Measurements from ENCODE around the gene CES5A.
"Not testable (repeated sequence)": the region's sequence is repeated elsewhere in the genome, so short reads cannot be mapped to it uniquely, and the experiment has no call there.

Gene CES5A

GRCh38 chr16:55875273-55875672, at the start of gene CES5A:
Gene CES5A (minus strand): TSS chr16:55875373. CDS start chr16:55875221, 152 bp downstream.
- DNase-seq (ENCODE audit: low read depth in 3 of 3, low spot score in 1 of 3), result no peak

GRCh38 chr16:55922662-55923061, 47.5 kb upstream of the CES5A start:
- DNase-seq (ENCODE audit: low read depth in 3 of 3, low spot score in 1 of 3), result no peak

- DNase-seq (ENCODE audit: low read depth in 3 of 3, low spot score in 1 of 3), result no peak
These were observed 42.4 kb upstream of the CES5A start for GRCh38 chr16:55917373-55918160.

GRCh38 chr16:55915096-55915827, 40.1 kb upstream of the CES5A start:
- DNase-seq (ENCODE audit: low read depth in 3 of 3, low spot score in 1 of 3), result no peak

- DNase-seq (ENCODE audit: low read depth in 3 of 3, low spot score in 1 of 3), result no peak
These were observed 39.2 kb upstream of the CES5A start for GRCh38 chr16:55914383-55914782.

GRCh38 chr16:55913716-55914115, 38.5 kb upstream of the CES5A start:
- no peak for DNase-seq (ENCODE audit: low read depth in 3 of 3, low spot score in 1 of 3)

- DNase-seq (ENCODE audit: low read depth in 3 of 3, low spot score in 1 of 3), result not testable (repeated sequence)
These were observed 37.9 kb upstream of the CES5A start for GRCh38 chr16:55913121-55913520.

- DNase-seq (ENCODE audit: low read depth in 3 of 3, low spot score in 1 of 3), result no peak
These were observed 36.8 kb upstream of the CES5A start for GRCh38 chr16:55912022-55912421.

- no peak for DNase-seq (ENCODE audit: low read depth in 3 of 3, low spot score in 1 of 3)
These were observed 36.4 kb upstream of the CES5A start for GRCh38 chr16:55911616-55912015.

- DNase-seq (ENCODE audit: low read depth in 3 of 3, low spot score in 1 of 3), result no peak
These were observed 34.7 kb upstream of the CES5A start for GRCh38 chr16:55909876-55910275.

- DNase-seq (ENCODE audit: low read depth in 3 of 3, low spot score in 1 of 3), result no peak
These were observed 33.5 kb upstream of the CES5A start for GRCh38 chr16:55908641-55909040.

GRCh38 chr16:55907661-55908060, 32.5 kb upstream of the CES5A start:
- no peak for DNase-seq (ENCODE audit: low read depth in 3 of 3, low spot score in 1 of 3)

GRCh38 chr16:55906123-55906522, 30.9 kb upstream of the CES5A start:
- DNase-seq (ENCODE audit: low read depth in 3 of 3, low spot score in 1 of 3), result no peak

GRCh38 chr16:55905651-55906050, 30.5 kb upstream of the CES5A start:
- no peak for DNase-seq (ENCODE audit: low read depth in 3 of 3, low spot score in 1 of 3)

GRCh38 chr16:55901566-55902217, 26.5 kb upstream of the CES5A start:
- DNase-seq (ENCODE audit: low read depth in 3 of 3, low spot score in 1 of 3), result no peak

- DNase-seq (ENCODE audit: low read depth in 3 of 3, low spot score in 1 of 3), result no peak
These were observed 25.6 kb upstream of the CES5A start for GRCh38 chr16:55900616-55901393.

- no peak for DNase-seq (ENCODE audit: low read depth in 3 of 3, low spot score in 1 of 3)
These were observed 24.7 kb upstream of the CES5A start for GRCh38 chr16:55899857-55900256.

GRCh38 chr16:55898592-55898991, 23.4 kb upstream of the CES5A start:
- DNase-seq (ENCODE audit: low read depth in 3 of 3, low spot score in 1 of 3), result no peak

- DNase-seq (ENCODE audit: low read depth in 3 of 3, low spot score in 1 of 3), result no peak
These were observed 17.6 kb upstream of the CES5A start for GRCh38 chr16:55892821-55893220.

- no peak for DNase-seq (ENCODE audit: low read depth in 3 of 3, low spot score in 1 of 3)
These were observed 14.3 kb upstream of the CES5A start for GRCh38 chr16:55889518-55889917.

- DNase-seq (ENCODE audit: low read depth in 3 of 3, low spot score in 1 of 3), result no peak
These were observed 13.4 kb upstream of the CES5A start for GRCh38 chr16:55888546-55888945.

Data from stimulated activated CD4-positive, alpha-beta T cell treated with anti-CD3 and anti-CD28 coated beads, TNF-alpha, amount 100 ng/mL, for 1 hour (primary cell).